H9 (cell line): Measurements from ENCODE around the gene NUDT3. TPM values are rescaled to one million over a fixed set of nuclear protein-coding genes. Genes with fewer than 3 reads are reported as not detected.
"Not testable (repeated sequence)": the region's sequence is repeated elsewhere in the genome, so short reads cannot be mapped to it uniquely, and the experiment has no call there.

Experiments used
- DNase-seq: peaks from one replicate; pipeline ENCODE4 v3.0.0-alpha.2; 2017
- H2AFZ ChIP-seq: one replicate; pipeline ENCODE4 v1.6.1; 2013; ENCODE audit warnings: mild to moderate bottlenecking, low read length, control low read depth, moderate library complexity
- H2AK5ac ChIP-seq: 2 replicates; pipeline ENCODE4 v1.6.1; 2013; ENCODE audit warnings: low read length, control low read depth, mixed read lengths; ENCODE audit not compliant: insufficient read length
- H2BK120ac ChIP-seq: one replicate; pipeline ENCODE4 v1.6.1; 2013; ENCODE audit warnings: low read depth, mild to moderate bottlenecking, low read length, control low read depth, inconsistent platforms; ENCODE audit not compliant: poor library complexity, severe bottlenecking
- H2BK12ac ChIP-seq: 2 replicates; pipeline ENCODE4 v1.6.1; 2013; ENCODE audit warnings: low read length, control low read depth, mixed read lengths, low read depth; ENCODE audit not compliant: insufficient read length
- H2BK15ac ChIP-seq: 2 replicates; pipeline ENCODE4 v1.6.1; 2013; ENCODE audit warnings: low read depth, low read length, control low read depth
- H2BK20ac ChIP-seq: one replicate; pipeline ENCODE4 v1.6.1; 2013; ENCODE audit warnings: low read depth, mild to moderate bottlenecking, low read length, control low read depth, inconsistent platforms; ENCODE audit not compliant: poor library complexity, severe bottlenecking
- H2BK5ac ChIP-seq: 2 replicates; pipeline ENCODE4 v1.6.1; 2013; ENCODE audit warnings: low read length, control low read depth, mixed read lengths; ENCODE audit not compliant: insufficient read length
- H3K14ac ChIP-seq: 2 replicates; pipeline ENCODE4 v1.6.1; 2013; ENCODE audit warnings: low read length, control low read depth; ENCODE audit not compliant: insufficient read depth
- H3K18ac ChIP-seq: 2 replicates; pipeline ENCODE4 v1.6.1; 2013; ENCODE audit warnings: low read depth, mild to moderate bottlenecking, mixed read lengths, low read length, control low read depth; ENCODE audit not compliant: insufficient read length
- H3K23ac ChIP-seq: 2 replicates; pipeline ENCODE4 v1.6.1; 2013; ENCODE audit warnings: low read length, control low read depth, mixed read lengths, low read depth; ENCODE audit not compliant: insufficient read length
- H3K23me2 ChIP-seq: 2 replicates; pipeline ENCODE4 v1.6.1; 2013; ENCODE audit warnings: low read depth, mild to moderate bottlenecking, mixed read lengths, low read length, control low read depth; ENCODE audit not compliant: insufficient read length, poor library complexity, severe bottlenecking
- H3K27ac ChIP-seq: 2 replicates; pipeline ENCODE4 v1.5.1; 2013; ENCODE audit warnings: low read length, control low read depth, mixed read lengths, low read depth; ENCODE audit not compliant: insufficient read length
- H3K27me3 ChIP-seq: 2 replicates; pipeline ENCODE4 v1.6.1; 2013; ENCODE audit warnings: low read length, control low read depth, inconsistent platforms; ENCODE audit not compliant: insufficient read depth
- H3K4ac ChIP-seq: 2 replicates; pipeline ENCODE4 v1.6.1; 2013; ENCODE audit warnings: low read depth, mild to moderate bottlenecking, control low read depth, inconsistent platforms, low read length, moderate library complexity
- H3K4me1 ChIP-seq: 2 replicates; pipeline ENCODE4 v1.6.1; 2013; ENCODE audit warnings: low read length, control low read depth, inconsistent platforms; ENCODE audit not compliant: insufficient read depth
- H3K4me2 ChIP-seq: 2 replicates; pipeline ENCODE4 v1.6.1; 2013; ENCODE audit warnings: low read length, control low read depth, mixed read lengths; ENCODE audit not compliant: insufficient read length, insufficient read depth
- H3K56ac ChIP-seq: 2 replicates; pipeline ENCODE4 v1.6.1; 2013; ENCODE audit warnings: low read depth, mild to moderate bottlenecking, mixed read lengths, low read length, control low read depth; ENCODE audit not compliant: insufficient read length
- H3K79me1 ChIP-seq: 2 replicates; pipeline ENCODE4 v1.6.1; 2013; ENCODE audit warnings: low read depth, mild to moderate bottlenecking, moderate library complexity, low read length, control low read depth, inconsistent platforms; ENCODE audit not compliant: insufficient read depth, poor library complexity, severe bottlenecking
- H3K79me2 ChIP-seq: 2 replicates; pipeline ENCODE4 v1.6.1; 2013; ENCODE audit warnings: low read length, control low read depth, inconsistent platforms; ENCODE audit not compliant: insufficient read depth
- H3K9ac ChIP-seq: 2 replicates; pipeline ENCODE4 v1.6.1; 2013; ENCODE audit warnings: low read length, control low read depth, mixed read lengths; ENCODE audit not compliant: insufficient read length; ENCODE audit errors: extremely low read depth
- H3K9me3 ChIP-seq: one replicate; pipeline ENCODE4 v1.6.1; 2013; ENCODE audit warnings: low read depth, low read length, inconsistent platforms; ENCODE audit not compliant: control insufficient read depth
- H3T11ph ChIP-seq: one replicate; pipeline ENCODE4 v1.6.1; 2013; ENCODE audit warnings: mild to moderate bottlenecking, low read length, control low read depth, inconsistent platforms
- H4K20me1 ChIP-seq: one replicate; pipeline ENCODE4 v1.6.1; 2013; ENCODE audit not compliant: control insufficient read depth, insufficient read length, insufficient read depth
- H4K5ac ChIP-seq: 2 replicates; pipeline ENCODE4 v1.6.1; 2013; ENCODE audit warnings: low read depth, mild to moderate bottlenecking, mixed read lengths, low read length, control low read depth; ENCODE audit not compliant: insufficient read length
- H4K8ac ChIP-seq: replicated peaks from 2 replicates; pipeline ENCODE4 v1.6.1; 2013; ENCODE audit warnings: low read length, control low read depth, mixed read lengths, low read depth; ENCODE audit not compliant: insufficient read length
- H4K91ac ChIP-seq: 2 replicates; pipeline ENCODE4 v1.6.1; 2013; ENCODE audit warnings: low read depth, mild to moderate bottlenecking, moderate library complexity, mixed read lengths, low read length, control low read depth; ENCODE audit not compliant: insufficient read length
- H3K27ac Mint-ChIP-seq, 3 experiments: 2 replicates in 2 of 3; 3 replicates in 1 of 3; pipeline ENCODE4 v1.8.0; 2020 to 2021; ENCODE audit warnings: mixed read lengths in 3 of 3, mild to moderate bottlenecking in 1 of 3, moderate library complexity in 1 of 3
- H3K27me3 Mint-ChIP-seq: 2 replicates; pipeline ENCODE4 v1.8.0; 2021; ENCODE audit warnings: low read depth, mild to moderate bottlenecking, moderate library complexity, mixed read lengths
- H3K36me3 Mint-ChIP-seq, 3 experiments: 2 replicates in 2 of 3; 3 replicates in 1 of 3; pipeline ENCODE4 v1.8.0; 2020 to 2021; ENCODE audit warnings: low read depth in 3 of 3, mixed read lengths in 3 of 3; ENCODE audit not compliant: insufficient read depth in 1 of 3
- H3K4me1 Mint-ChIP-seq, 2 experiments: 2 replicates each; pipeline ENCODE4 v1.8.0; 2020; ENCODE audit warnings: mixed read lengths in 2 of 2
- H3K4me3 Mint-ChIP-seq, 2 experiments: 2 replicates in 1 of 2; 3 replicates in 1 of 2; pipeline ENCODE4 v1.8.0; 2020 to 2021; ENCODE audit warnings: mild to moderate bottlenecking in 2 of 2, mixed read lengths in 2 of 2, moderate library complexity in 1 of 2
- H3K9me3 Mint-ChIP-seq, 2 experiments: 2 replicates in 1 of 2; 3 replicates in 1 of 2; pipeline ENCODE4 v1.8.0; 2020; ENCODE audit warnings: mild to moderate bottlenecking in 2 of 2, mixed read lengths in 2 of 2, moderate library complexity in 1 of 2
- WGBS: extraction: QIAGEN DNeasy Blood & Tissue Kit; methylation state at CpG from one replicate; pipeline ENCODE4 v1.1.7; 2013; ENCODE audit warnings: missing lambda C conversion rate, low lambda C conversion rate, mixed read lengths; ENCODE audit not compliant: insufficient read length; ENCODE audit errors: extremely low coverage; 5-methylcytosine and 5-hydroxymethylcytosine counted together
- total RNA-seq: library from RNA; stranded (reverse); gene quantifications from 2 replicates; pipeline ENCODE4 v1.2.1, GENCODE V29; 2021
- TF ChIP-seq, protein P1 (sequence below): fragments of 200-600 bp; sonication (generic); conservative IDR thresholded peaks from 3 replicates; pipeline ENCODE4 v1.8.0; 2021; ENCODE audit warnings: antibody characterized with exemption, mild to moderate bottlenecking

NUDT3 gene
- total RNA-seq, 1 experiment from 2014 or later: 23.6 TPM

DNA sequence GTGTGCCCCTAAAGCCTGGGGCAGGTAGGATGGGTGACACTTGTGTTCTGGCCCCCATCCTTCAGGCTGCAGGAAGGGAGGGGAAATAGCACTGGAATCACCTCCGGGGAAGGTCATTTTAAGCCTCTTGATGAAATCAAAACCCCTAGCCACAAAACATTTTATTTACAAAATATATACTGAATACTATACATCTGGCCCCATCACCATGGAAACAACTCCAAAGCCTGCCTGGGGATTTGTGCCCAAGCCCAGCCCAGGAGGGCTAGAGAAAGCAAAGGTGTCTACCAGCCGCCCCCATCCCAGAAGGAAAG, 146.3 kb downstream of the NUDT3 start:
- Histone ChIP-seq H3K4ac (no peak overlapping the region), H3K14ac (no peak overlapping the region), H2BK15ac (no peak overlapping the region), H3K79me2 (0 out of 2 replicates have a peak, but pooled peaks cover 3% of the 10 kb centered on the region), H3K23ac (no peak overlapping the region), H3K9me3 (no peaks in the 10 kb centered on the region), H2AFZ (no peak overlapping the region), H3K27me3 (no peaks in the 10 kb centered on the region), H2BK20ac (no peak overlapping the region), H3K79me1 (peaks cover 5% of the 10 kb centered on the region), H4K8ac (no peak overlapping the region), H3K4me1 (no peaks in the 10 kb centered on the region), H3T11ph (no peak overlapping the region), H3K9ac (no peak overlapping the region), H2AK5ac (no peak overlapping the region), H2BK12ac (no peak overlapping the region), H3K23me2 (peaks cover 4% of the 10 kb centered on the region), H4K91ac (no peak overlapping the region), H4K5ac (no peak overlapping the region), H3K27ac (no peak overlapping the region), H2BK5ac (no peak overlapping the region), H4K20me1 (no peaks in the 10 kb centered on the region), H3K18ac (no peak overlapping the region), H3K56ac (no peak overlapping the region), H3K4me2 (no peak overlapping the region), H2BK120ac (no peak overlapping the region)
- no peaks in the 10 kb centered on the region for H3K9me3 Mint-ChIP-seq
- peak overlapping the region; percentile 54 to 93 (median 74); a peak in 4 of 7 replicates for H3K27ac Mint-ChIP-seq
- peaks cover 49 to 57% of the 10 kb centered on the region in 2 experiments for H3K4me1 Mint-ChIP-seq
- no CpG with 5 or more reads among the region's 2 CpGs for WGBS
- H3K4me3 Mint-ChIP-seq: no peak overlapping the region
- peaks cover 33 to 51% (median 43%) of the 10 kb centered on the region in 3 experiments for H3K36me3 Mint-ChIP-seq
- peaks cover 9% of the 10 kb centered on the region; the same call in 1 of the 2 replicates for H3K27me3 Mint-ChIP-seq
- DNase-seq: no peak
- TF ChIP-seq, protein P1, sequence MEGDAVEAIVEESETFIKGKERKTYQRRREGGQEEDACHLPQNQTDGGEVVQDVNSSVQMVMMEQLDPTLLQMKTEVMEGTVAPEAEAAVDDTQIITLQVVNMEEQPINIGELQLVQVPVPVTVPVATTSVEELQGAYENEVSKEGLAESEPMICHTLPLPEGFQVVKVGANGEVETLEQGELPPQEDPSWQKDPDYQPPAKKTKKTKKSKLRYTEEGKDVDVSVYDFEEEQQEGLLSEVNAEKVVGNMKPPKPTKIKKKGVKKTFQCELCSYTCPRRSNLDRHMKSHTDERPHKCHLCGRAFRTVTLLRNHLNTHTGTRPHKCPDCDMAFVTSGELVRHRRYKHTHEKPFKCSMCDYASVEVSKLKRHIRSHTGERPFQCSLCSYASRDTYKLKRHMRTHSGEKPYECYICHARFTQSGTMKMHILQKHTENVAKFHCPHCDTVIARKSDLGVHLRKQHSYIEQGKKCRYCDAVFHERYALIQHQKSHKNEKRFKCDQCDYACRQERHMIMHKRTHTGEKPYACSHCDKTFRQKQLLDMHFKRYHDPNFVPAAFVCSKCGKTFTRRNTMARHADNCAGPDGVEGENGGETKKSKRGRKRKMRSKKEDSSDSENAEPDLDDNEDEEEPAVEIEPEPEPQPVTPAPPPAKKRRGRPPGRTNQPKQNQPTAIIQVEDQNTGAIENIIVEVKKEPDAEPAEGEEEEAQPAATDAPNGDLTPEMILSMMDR: no peak

DNA sequence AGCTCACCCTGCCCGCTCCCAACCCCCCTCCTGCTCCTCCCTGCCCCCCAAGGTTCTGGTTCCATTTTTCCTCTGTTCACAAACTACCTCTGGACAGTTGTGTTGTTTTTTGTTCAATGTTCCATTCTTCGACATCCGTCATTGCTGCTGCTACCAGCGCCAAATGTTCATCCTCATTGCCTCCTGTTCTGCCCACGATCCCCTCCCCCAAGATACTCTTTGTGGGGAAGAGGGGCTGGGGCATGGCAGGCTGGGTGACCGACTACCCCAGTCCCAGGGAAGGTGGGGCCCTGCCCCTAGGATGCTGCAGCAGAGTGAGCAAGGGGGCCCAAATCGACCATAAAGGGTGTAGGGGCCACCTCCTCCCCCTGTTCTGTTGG, 146.7 kb downstream of the NUDT3 start:
- H2BK20ac ChIP-seq, DNase-seq, H3K79me2 ChIP-seq, H3K4me2 ChIP-seq, H3K9ac ChIP-seq, H3K27ac ChIP-seq, H2AK5ac ChIP-seq, H4K5ac ChIP-seq, H4K20me1 ChIP-seq, H3K14ac ChIP-seq, H2BK15ac ChIP-seq, H2AFZ ChIP-seq, H3K9me3 ChIP-seq, H3K23me2 ChIP-seq, H3K4me1 ChIP-seq, H3K4ac ChIP-seq, H3K56ac ChIP-seq, H3K23ac ChIP-seq, H2BK12ac ChIP-seq, H4K8ac ChIP-seq, H3K27me3 Mint-ChIP-seq, H3T11ph ChIP-seq, H3K79me1 ChIP-seq, H3K18ac ChIP-seq, H3K9me3 Mint-ChIP-seq, H2BK120ac ChIP-seq, H2BK5ac ChIP-seq, H3K4me3 Mint-ChIP-seq, H3K27me3 ChIP-seq, H4K91ac ChIP-seq: not testable (repeated sequence)
- peaks cover 53 to 61% of the 10 kb centered on the region in 2 experiments for H3K4me1 Mint-ChIP-seq
- H3K36me3 Mint-ChIP-seq: peaks cover 38 to 55% (median 47%) of the 10 kb centered on the region in 3 experiments
- peak overlapping the region; percentile 2 to 83 (median 45); a peak in 6 of 7 replicates for H3K27ac Mint-ChIP-seq
- WGBS: no CpG with 5 or more reads among the region's 7 CpGs
